ENCODE data around the gene PAAF1.
"Not testable (repeated sequence)": the region's sequence is repeated elsewhere in the genome, so short reads cannot be mapped to it uniquely, and the experiment has no call there.

The PAAF1 gene, protein sequence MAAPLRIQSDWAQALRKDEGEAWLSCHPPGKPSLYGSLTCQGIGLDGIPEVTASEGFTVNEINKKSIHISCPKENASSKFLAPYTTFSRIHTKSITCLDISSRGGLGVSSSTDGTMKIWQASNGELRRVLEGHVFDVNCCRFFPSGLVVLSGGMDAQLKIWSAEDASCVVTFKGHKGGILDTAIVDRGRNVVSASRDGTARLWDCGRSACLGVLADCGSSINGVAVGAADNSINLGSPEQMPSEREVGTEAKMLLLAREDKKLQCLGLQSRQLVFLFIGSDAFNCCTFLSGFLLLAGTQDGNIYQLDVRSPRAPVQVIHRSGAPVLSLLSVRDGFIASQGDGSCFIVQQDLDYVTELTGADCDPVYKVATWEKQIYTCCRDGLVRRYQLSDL

DNA sequence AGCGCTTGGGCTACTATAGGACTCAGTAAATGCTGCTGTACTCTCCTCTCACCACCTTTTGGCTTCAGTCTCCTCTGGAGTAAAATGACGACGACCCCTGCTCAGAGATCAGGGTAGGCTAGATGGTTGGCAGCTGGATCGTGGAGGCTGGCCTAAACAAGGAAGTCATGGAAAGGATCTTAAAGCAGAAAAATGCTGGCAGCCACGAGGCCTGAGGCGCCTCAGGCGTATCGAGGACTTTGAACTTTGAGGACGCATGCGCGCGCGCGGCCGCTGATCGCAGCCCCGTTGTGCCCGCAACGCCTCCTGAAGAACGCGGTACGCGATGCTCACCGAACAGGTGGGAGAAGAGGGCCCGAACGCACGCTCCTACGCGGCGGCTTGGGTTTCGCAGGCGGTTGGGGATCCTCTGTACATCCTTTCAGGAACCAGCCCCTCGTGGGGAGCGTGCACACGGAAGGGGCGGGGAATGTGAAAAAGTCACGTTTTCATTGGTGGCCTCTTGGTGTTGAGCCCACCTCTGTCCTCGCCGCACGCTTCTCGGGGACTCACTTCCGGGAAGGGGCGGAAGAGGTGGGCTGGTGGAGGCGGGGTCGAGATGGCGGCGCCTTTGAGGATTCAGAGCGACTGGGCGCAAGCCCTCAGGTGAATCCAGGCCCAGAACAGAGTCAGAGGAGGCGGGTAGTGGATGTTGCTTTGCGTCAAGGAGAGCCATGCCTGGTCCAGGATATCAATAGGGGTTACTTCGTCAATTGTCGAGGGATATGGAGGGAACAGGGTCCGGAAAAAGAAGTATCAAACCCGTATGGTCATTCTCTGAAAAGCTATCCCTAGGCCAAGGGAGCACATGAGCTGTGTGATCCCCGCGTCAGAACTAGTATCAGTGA is at the start of gene PAAF1, which contains the start of gene COA4:
Gene PAAF1 (plus strand): TSS at position 576 of the 887 bp plus-strand sequence. CDS start 23 bp downstream, at position 599.
Gene COA4 (minus strand): TSS at position 423 of the 887 bp plus-strand sequence. CDS start 3,468 bp downstream, outside the sequence.
- DNase-seq (ENCODE audit: low read depth) = peak; percentile 86

DNA sequence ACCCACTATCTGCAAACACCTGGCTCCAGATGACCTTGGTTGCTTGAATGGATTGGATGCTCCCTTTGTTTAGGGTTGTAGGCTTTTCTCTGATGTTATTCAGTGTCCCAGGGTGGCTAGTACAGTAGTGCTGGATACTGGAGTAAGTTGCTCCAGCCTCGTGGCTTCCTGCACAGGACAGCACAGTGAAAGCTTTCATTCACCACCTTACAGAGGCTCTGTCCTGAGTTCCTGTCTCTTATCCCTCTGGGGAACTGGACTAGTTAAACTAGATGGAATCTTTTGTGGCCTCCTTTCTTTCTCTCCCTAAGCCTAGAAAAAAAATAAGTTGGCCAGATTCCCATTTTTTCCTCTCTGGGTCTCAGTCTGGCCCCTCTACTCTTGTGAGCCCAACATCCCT is 46.5 kb upstream of the PAAF1 start:
- DNase-seq (ENCODE audit: low read depth) = no peak

DNA sequence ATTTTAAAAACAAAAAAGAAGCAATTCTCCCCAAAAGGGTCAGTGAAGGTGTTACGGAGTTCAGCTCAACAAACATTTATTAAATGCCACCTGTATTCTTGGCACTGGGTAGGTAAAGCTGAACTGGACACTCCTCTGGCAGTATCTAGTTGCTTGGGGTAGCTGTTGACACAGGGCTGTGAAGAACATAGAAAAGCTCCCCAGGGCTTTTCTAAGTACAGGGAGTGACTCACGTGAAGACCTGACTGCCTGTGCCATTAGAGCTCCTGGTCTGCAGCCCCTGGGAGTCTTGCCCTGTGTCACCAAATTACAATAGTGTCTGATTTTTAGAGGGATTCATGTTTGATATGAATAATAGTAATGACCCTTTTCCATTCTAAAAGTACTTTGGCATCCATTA is 43.7 kb upstream of the PAAF1 start:
- DNase-seq (ENCODE audit: low read depth) = no peak

DNA sequence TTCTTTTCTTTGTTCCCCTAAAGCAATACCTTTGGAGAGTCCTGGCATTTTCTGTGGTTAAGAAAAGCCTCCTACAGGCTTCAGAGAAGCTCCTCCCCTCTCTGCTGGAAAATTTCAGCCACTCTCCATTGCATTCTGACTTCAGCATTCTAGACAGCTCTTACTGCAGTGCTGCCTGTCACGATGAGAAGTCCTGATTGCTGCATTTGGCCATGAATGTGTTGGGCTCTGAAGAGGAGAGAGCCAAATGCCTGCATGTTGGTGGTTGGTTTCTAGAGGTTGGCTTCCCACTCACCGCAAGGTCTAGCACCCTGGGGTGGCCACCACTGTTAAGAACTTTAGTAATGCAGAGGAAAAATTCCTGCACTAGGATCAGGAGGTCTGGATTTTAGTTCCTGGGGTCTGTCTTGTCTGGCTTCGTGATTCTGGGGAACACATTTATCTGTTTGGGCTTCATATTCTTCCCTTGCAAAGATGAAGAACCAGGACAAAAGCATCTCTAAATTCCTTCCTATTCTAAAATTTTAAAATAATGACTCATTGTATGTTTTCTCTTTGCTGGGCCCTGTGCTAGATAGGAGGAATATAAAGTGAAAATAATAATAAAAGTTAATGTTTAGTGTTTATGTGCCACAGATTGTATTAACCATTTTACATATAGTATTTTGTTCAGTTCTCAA is 38.2 kb upstream of the PAAF1 start:
- DNase-seq (ENCODE audit: low read depth) = no peak

DNA sequence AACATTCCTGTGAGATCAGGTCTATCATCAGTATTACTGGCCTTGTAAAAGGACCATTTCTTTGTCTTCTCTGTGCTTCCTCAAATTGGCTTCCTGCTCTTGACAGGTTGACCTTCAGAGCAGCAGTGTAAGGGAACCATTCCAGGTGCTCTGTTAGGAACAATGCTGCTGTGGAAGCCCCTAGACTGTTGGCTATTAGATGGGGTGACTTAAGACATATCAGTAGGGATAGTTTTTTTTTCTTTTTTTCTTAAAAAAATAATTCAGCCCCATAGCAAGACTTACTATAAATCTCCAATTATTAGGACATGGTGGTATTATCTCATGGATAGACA is 37.7 kb upstream of the PAAF1 start:
- DNase-seq (ENCODE audit: low read depth) = no peak

DNA sequence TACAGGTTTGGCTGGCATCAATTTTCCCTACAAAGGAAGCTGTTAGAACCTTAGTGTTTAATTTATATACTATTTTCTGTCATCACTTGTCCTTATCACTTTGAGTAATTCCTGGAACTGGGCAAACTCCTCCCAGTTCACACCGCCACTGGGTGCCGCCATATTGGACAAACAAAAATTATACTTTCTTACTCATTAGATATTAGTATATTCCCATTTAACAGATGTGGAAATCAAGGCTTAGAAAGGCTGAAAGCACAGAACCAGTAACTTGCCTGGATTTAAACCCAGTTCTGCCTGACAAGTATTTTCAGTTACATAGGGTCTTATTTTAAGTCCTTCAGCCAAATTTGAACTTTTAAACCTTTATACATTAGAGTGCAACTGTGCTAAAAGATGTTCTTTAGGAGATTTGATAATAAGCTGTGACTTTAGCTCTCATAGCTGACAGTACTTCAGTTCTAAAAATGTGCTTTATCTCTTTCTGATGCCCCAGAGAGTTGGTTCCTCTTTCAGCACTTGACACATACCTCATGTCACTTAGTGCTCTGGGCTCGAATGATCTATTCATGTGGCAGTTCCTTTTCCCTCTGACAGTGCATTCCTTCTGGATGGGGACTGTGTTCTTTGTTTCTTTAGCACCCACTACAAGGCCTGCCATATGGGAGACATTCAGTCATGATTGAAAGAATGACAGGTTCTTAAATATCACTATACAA is 25.6 kb upstream of the PAAF1 start:
- DNase-seq (ENCODE audit: low read depth) = no peak

DNA sequence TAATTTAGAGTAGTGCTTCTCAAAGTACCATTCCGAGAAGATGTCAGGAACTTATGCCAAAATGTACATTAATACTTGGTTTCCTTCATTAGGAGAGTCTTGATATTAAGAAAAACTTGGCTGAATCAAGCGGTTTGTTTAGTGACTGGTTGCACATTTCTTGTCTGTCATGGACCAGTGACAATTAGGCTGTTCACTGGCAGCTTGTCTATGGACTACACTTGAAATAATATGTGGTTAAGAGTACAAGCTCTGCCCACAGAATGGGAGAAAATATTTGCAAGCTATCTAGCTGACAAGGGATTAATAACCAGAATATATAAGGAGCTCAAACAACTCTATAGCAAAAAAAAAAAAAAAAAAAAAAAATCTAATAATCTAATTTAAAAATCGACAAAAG is 24.8 kb upstream of the PAAF1 start:
- no peak for DNase-seq (ENCODE audit: low read depth)

DNA sequence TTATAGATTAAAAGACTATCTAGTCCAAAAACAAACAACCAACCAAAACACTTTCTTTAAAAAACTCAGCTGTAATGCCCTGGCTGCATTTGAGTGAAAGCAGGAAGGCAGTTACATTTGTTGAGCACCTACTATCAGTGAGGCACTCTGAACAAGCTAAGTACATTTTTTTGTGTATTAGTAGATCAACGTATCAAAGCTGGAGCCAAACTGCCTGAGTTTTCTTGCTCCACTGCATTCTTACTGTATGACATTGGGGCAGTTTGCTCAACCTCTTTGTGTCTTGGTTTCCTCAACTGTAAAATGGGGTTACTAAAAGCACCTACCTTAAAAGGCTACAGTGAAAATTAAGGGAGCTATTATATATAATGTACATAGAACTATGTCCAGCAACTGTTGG is 22.1 kb upstream of the PAAF1 start:
- no peak for DNase-seq (ENCODE audit: low read depth)

DNA sequence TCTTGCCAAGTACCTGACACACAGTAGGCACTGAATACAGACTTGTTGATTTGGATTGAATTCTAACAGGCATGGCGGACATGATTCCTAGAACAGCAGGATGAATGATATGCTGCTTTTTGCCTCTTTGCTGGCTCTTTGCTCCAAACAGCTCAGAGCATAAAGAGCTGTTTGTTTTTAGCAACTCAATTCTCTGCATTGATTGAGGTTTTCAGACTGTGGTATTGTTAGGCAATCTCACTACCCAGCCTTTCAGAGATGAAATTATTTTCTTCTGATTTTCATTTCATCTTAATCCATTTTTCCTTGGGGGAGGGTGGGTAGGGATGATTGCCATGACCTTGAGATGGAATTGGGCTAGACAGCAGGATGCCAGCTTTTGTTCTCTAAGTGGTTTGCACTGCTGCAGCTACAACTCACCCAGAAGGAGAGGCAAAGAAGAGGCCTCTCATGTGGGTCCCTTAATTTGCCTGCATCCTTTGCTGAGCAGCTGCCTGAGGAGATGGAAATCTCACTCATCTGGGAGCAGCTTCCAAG is 20.7 kb upstream of the PAAF1 start:
- DNase-seq (ENCODE audit: low read depth) = no peak

DNA sequence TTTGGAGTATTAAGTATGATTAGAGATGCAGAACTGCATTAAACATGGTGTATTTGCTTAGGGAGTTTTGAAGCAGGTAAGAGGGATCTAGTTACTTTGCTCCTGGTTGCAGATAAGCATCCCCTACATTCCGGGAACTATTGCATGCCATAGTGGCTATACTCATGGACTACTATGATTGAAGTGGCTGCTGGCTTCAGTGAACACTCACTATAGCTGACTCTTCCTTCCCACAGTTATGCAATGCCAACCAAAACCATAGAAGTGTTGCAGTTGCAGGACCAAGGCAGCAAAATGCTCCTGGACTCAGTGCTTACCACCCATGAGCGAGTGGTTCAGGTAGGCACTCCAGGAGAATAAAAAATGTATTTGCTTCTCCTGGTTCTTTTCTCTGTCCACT is 17.1 kb upstream of the PAAF1 start:
- DNase-seq (ENCODE audit: low read depth) = no peak

DNA sequence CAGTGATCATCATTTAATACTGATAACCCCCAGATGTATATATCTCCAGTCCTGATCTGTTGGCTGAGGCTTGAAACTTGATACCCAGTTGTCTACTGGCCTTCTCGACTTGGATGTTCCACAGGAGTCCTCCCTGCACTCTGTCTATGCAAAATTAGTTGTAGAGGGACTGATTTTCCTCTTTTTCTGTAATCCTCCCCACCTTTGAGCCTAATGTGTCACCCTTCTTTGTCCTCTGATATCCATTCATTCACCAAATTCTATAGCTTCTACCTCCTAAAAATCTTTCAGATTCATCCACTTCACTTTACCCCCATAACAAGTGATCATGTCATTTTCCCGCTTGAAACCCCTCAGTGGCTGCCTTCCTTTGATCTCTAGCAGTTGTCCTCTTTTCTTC is 16.6 kb upstream of the PAAF1 start:
- no peak for DNase-seq (ENCODE audit: low read depth)

DNA sequence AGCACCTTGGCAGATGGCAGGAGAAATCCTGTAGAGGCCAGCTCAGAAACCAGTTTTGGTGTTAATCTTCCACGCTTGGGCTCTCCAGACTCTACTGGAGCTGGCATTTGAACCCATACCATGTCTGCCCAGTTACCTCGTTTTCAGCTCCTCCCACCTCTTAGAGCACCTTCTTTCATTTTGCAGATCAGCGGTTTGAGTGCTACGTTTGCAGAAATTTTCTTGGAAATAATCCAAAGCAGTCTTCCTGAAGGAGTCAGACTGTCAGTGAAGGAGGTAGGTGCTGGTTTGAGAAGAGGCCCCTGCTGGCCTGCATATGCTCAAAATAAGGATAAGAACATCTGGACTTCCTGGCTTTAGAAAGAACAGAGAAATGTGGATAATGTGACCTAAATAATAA is 13.8 kb upstream of the PAAF1 start:
- DNase-seq (ENCODE audit: low read depth) = no peak

DNA sequence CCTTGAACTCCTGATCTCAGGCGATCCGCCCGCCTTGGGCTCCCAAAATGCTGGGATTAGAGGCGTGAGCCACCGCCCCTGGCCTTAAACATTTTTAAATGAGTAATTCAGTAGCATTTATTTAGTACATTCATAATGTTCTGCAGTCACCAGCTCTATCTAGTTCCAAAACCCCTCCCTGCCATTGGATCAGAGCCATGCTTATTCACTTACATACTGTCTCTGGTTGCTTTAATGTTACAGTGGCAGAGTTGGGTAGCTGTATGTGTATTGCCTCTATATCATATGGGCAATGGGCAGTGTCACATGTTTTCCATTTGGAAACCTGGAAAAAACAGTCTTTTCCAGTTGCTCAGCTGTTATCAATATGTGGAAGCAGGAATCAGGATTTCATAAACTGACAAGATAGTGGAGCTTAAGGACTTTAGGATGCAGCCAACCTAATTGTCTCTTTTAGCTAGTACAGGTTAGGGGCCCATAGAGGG is 10.7 kb upstream of the PAAF1 start:
- no peak for DNase-seq (ENCODE audit: low read depth)

DNA sequence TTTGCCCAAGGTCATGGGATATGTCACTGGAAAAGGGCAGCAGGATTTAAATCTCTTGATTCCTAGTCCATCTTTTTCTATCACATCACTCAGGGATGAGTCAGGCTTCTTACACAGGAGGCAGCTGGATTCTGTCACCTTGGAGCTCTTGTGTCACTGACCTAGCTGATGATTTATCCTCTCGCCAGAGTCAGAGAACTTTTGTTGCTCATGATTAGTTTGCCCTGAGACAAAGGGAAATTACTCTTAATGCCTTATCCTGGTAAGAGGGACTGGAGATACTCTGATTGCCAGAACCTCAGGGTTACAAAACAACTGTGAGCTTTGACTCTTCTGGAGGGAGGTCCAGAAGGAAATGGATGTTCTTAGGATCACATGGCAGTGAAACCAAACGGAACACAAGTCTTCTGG is 10.2 kb upstream of the PAAF1 start:
- DNase-seq (ENCODE audit: low read depth) = no peak

DNA sequence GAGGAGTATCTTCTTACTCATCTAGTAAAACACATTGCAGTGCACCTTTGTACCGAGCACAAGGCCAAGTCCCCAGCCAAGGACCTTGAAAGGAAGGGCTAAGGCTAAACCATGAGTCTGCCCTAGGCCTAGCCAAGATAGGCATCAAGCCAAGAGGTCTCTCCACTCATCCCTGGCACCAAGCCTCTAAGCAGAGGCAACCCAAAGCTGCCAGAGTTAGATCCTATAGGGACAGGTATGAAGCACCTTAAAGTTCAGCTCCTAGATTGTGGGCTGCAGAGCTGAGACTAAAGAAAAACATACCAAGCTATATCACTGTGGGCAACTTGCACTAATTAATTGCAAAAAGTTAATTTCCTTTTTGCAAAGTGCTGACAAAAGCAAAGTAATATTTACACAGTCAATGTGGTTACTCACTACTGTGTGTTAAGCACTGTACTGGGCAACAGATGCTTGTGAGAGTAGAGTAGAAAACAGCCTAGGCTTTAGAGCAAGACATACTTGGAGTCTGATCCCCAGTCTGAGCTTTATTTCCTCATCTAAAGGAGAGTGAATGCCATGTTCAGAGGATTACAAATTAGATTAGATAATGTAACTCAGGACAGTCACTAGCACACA is 7.4 kb upstream of the PAAF1 start:
- DNase-seq (ENCODE audit: low read depth) = no peak

DNA sequence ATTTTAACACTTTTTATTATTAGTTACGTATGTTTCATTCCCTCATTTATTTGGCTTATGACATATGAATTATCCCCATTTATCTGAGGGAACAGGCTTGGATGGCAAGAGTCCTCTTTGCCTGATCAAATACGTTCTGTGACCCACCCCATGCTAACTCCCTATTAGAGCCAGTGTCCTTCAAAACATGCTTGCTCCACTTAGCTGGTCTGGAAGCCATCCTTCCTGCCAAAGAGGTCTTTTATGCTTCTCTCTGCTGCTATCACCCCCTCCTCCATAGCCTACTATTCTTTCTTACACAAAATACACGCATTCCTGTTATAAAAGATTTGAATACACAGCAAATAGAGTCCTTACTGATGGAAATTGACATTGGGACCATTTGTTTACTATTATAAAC is 6.5 kb upstream of the PAAF1 start:
- no peak for DNase-seq (ENCODE audit: low read depth)

DNA sequence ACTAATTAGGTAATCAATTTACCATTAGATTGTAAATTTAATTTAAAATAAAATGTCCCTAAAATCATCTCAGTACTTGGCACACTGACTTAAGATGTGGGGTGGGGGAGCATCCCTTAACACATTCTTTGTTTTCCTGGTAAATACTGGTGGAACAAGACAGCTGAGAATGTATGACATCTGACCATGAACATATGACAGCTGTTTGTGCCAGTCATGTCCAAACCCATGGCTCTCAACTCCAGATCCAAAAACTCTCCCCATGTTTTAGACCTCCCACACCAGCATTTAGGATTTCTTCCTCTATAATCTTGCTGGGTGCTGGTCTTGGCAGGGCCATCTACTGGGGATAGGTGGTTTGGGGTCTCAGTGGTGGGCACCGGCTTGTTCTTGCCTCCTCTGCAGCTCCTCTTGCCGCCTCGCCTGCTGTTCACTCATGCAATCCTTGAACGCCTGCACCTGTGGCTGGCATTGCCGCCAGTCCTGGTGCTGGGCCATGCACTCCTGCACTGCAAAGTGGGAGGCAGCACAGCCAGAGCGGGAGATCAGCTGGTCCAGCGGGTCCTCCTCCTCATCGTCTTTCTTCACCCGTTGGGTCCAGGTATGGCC is 3.9 kb upstream of the PAAF1 start:
- DNase-seq (ENCODE audit: low read depth) = no peak

DNA sequence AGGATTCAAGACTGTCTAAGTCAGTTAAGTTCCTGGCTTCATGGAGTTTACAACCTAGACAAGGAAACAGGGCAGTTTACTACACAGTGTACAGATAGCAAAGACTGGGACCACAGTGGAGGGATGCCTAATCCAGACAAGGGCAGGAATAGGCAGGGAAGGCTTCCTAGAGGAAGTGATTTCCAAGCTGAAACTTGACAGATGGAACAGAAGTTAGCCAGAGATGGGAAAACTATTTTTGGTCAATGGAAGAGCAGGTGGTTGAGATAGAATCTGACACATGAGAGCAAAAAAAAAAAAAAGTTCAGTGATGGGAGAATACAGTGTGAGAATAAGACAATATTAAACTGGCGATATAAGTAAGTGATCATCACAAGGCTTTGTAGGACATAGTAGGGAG is 1.4 kb upstream of the PAAF1 start:
- DNase-seq (ENCODE audit: low read depth) = no peak

DNA sequence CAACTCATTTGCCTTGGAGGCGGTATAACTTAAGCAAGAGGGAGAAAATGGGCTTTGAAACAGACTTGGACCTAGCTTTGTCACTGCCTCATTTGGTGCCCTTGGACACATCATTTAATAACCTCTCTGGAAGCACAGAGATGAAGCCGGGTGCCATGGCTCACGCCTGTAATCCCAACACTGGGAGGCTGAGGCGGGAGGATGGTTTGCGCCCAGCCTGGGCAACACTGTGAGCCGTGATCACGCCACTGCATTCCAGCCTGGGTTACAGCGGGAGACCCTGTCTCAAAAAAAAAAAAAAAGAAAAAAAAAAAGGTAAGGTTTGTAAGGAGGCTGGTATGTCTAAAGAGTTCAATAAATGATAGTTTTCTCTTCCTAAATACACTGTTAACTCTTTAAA is 959 bp upstream of the PAAF1 start:
- DNase-seq (ENCODE audit: low read depth) = no peak

DNA sequence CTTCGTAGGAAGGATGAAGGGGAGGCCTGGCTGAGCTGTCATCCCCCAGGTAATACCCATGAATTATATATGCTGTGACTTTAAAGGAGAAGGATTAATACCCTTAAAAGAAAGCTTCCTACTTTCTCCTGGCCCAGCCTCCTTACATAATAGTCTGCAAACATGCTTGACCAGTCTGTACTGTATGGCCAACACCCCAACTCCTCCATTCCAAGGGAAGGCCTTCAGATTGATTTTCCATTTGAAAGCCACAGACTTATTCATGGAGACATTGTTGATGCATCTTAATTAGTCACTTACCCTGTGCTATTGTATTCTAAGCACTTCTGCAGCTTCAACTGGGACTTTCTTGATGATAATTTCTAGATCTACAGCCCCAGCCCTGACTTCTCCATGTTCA is 2.0 kb downstream of the PAAF1 start:
- no peak for DNase-seq (ENCODE audit: low read depth)

DNA sequence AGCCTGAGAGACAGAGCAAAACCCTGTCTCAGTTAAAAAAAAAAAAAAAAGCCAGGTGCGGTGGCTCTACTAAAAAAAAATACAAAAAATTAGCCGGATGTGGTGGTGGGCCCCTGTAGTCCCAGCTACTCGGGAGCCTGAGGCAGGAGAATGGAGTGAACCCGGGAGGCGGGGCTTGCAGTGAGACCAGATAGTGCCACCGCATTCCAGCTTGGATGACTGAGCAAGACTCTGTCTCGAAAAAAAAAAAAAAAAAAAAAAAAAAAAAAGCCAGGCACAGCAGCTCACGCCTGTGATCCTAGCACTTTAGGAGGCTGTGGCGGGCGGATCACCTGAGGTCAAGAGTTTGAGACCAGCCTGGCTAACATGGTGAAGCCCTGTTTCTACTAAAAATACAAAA is 3.6 kb downstream of the PAAF1 start:
- DNase-seq (ENCODE audit: low read depth) = not testable (repeated sequence)
